GM18519 (cell line): ENCODE data around the gene GSG1L.
"Not testable (repeated sequence)": the region's sequence is repeated elsewhere in the genome, so short reads cannot be mapped to it uniquely, and the experiment has no call there.

Experiments used
- ATAC-seq: cut with Tn5 transposase; IDR thresholded peaks from one replicate; pipeline ENCODE4 v1.9.1; 2021; ENCODE audit warnings: mild to moderate bottlenecking, moderate library complexity; ENCODE audit not compliant: unreplicated experiment, low FRiP score

GSG1L gene

DNA sequence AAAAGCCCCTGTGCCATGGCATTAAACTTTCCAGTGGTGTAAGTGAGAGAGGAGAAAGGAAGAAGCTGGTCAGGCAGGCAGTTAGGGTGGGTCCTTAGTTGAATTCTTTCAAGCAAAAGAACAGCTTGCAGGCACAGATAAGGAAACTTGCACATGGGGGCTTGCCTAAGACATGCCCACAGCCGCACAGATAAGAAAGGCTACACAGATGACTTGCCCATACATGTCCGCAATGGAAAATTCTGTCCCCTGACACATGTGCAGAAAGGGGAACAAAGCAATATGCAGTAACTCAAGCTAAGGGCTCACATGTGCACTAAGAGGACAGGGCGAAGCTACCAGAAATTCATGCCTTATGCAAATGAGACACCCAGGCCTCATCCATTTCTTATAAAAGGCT is 69.9 kb downstream of the GSG1L start:
- no peak for ATAC-seq

DNA sequence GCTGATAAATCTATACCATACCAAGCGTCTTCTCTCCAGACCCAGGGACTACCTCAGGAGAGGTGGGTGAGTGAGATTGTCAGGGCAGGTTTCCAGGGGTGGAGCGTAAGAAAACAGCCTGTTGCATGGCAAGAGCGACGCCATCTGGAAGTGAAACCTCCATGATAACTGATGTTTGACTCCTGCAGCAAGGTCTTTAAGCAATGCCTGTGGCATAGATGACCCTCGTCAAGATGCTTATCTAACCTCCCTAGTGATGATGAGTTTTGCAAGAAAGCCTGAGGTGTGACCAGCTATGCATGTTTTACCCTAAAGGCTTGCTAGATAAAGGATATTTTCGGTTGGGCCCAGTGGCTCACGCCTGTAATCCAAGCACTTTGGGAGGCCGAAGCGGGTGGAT is 71.6 kb downstream of the GSG1L start:
- ATAC-seq: no peak

DNA sequence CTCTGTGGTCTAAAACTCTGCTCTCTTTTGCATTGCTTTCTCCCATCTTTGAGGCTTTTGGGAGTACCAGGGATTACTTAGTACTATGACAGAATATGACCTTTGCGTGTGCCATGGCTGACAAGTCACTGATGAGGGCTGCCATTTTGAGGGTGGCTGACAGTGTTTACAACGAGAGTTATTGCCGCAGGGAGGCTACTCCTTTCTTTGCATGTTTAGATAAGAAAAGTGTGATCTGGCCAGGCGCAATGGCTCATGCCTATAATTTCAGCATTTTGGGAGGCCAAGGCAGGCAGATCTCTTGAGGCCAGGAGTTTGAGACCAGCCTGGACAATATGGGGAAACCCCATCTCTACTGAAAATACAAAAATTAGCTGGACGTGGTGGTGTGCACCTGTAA is 77.5 kb downstream of the GSG1L start:
- no peak for ATAC-seq

GRCh38 chr16:27984121-27984520 is 79.4 kb downstream of the GSG1L start:
- ATAC-seq: no peak

- no peak for ATAC-seq
Observed at GRCh38 chr16:27983244-27983643, 80.3 kb downstream of the GSG1L start.

GRCh38 chr16:27982184-27982583 is 81.3 kb downstream of the GSG1L start:
- ATAC-seq: no peak

DNA sequence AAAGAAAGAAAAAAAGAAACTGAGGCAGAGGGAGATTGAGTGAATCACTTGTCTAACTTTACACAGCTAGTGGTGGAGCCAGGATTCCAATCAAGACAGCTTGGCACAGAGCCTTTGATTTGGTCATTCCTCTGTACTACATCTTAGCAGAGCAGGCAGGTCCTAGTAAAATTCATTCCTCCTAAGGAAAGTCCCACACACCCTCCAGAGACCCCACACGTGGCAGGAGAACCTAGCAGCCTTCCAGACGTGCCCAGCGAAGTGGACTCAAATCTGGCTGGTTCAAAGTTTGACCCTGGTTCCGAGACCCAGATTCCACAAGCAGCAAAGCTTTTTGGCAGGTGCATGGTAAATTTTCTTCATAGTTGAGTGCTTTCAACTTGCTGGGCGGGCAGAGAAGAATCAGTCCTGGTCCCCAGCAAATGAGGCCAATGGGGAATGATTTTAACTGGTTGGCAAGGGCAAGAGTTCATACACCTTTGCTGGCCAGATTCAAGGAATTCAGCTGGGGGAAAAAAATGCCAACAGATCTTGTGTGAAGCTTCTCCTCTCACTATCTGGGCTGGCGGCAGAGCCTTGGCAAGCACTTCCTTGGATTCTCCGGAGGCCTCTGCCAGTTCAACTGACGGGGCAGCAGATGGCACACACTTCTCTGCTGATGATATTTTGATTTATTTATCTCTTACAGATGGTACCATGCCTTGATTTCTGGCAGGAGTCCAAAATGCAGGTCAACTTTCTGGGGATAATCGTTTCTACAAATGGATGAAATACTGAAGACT is 82.4 kb downstream of the GSG1L start:
- no peak for ATAC-seq

GRCh38 chr16:27980076-27980775 is 83.3 kb downstream of the GSG1L start:
- no peak for ATAC-seq

- not testable (repeated sequence) for ATAC-seq
Observed at GRCh38 chr16:27979668-27980067, 83.8 kb downstream of the GSG1L start.

GRCh38 chr16:27978876-27979275 is 84.6 kb downstream of the GSG1L start:
- no peak for ATAC-seq

GRCh38 chr16:27977966-27978365 is 85.5 kb downstream of the GSG1L start:
- ATAC-seq: no peak

GRCh38 chr16:27976990-27977389 is 86.5 kb downstream of the GSG1L start:
- no peak for ATAC-seq

DNA sequence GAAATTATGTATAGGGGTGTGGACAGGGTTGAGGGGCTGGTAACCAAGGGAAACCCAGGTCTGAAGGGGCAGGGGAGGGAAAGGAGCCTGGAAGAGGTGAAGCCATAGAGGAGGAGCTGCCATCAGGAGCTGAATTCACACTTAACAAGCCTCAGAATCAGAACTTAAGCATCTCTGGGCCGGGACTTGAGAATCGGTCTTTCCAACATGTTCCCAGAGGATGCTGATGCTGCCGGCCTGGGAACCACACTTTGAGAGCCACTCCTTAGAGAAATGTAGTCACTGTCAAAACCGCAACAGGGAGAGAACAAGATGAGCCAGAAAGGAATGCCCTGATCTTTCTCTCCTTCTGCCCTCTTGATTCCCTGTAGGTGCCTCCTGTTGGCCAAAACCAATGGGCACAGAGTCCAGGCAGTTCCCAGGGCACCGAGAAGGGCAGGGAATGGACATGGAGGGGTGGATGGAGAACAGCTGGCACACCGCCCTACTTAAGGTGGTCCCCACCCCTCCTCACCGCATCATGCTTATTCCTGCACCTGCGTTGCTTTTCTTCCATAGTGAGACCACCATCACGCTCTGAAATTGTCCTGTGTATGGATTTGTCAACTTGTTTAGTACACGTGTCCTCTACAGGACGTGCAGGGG is 88.5 kb downstream of the GSG1L start:
- no peak for ATAC-seq

DNA sequence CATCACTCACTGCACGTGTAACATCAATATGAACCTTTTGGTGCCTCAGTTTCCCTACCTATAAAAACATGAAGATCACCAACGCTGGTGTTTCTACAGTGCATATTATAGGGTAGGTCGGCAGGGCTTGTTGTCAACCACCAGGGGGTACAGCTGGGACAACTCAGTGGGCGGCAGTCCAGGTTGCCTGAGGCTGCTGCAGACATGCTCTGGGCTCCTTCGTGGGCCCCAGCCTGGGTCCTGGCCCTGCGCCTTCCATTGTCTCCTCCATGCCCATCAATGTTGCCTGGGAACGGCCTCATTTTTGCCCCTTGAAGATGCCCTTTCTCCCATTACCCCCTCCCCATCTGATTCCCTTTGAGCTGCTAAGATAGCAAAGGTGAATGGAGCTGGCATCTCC is 89.8 kb downstream of the GSG1L start:
- ATAC-seq: no peak

GRCh38 chr16:27972500-27972899 is 91.0 kb downstream of the GSG1L start:
- no peak for ATAC-seq

DNA sequence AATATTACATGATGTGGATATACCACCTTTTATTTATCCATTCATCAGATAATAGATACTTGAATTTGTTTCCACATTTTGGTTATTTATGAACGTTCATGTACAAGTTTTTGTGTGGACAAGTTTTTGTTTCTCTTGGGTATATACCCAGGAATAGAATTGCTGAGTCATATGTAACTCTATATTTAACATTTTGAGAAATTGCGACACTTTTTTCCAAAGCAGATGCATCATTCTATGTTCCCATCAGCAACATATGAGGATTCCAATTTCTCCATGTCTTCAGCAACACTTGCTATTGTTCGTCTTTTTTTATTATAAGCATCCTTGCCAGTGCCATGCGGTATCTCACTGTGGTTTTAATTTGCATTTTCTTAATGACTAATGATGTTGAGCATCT is 93.9 kb downstream of the GSG1L start:
- ATAC-seq: no peak

DNA sequence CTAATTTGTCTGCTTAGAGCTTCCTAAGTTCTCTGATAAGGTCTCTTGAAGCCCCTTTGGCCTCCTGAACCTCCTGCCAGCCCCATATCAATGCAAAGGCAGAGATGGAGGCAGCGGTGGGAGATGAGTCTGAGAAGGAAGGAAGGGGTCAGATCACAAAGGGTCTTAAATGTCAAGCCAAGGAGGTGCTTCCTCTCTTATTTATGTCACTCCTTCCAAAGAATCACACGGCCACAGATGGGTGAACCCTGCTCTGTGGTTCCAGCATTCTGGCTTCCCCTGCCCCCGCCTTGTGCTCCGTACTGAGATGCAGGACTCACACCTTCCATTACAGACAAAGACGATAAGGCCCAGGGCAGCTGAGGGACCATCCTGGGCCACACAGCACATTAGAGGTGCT is 96.3 kb downstream of the GSG1L start:
- no peak for ATAC-seq

DNA sequence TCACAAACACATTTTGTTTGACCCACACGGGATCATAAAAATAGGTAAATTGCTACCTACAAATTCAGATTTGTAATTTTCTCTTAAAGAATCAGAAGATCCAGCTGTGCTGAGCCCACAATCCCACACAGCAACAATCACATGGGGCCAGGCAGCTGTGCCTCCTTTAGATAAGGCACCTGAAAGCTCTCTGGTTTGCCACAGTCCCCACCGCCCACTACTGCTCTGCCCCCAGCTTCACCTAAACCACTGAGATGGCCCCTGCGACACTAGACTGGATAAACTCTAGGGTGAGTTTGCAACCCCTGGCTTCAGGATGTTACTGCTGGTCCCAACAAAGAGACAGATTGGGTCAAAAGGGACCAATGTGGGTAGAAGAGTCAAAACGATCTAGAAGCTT is 96.8 kb downstream of the GSG1L start:
- no peak for ATAC-seq

DNA sequence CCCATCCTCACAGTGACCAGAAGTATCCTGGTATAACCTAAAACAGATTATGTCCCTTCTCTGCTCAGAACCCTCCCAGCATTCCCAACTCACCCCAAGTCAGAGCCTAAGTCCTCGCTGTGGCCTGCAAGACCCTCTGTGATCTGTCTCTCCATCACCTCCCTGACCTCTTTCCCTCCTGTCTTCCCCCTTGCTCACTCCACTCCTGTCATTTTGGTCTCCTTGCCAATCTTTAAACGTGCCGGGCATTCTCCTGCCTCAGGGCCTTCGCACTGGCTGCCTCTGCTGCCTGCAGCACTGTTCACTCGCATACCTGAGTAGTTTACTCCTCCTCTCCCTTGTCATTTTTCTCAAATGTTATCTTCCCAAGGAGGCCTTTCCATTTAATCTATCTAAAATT is 97.7 kb downstream of the GSG1L start:
- ATAC-seq: no peak

DNA sequence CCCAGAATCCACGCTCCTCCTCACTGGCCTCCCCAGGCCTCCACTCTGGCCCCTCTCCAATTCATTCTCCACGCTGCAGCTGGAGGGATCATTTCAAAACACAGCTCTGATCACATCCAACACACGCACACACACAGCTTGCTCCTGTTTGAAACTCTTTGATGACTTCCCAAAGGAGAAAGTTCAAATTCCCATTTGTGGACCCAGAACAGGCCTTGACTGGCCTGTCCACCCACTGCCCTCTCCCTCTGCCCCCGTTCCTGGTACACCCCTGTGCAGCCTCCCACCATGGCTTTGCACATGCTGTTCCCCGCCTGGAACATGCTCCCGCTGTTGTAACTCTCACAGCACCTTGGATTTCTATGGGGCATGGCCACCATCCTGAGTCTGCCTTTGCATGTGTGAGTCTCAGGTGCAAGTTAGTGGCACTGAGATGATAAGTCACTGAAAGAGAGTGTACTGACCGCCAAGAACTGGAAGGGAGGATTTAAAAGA is 100.0 kb downstream of the GSG1L start:
- no peak for ATAC-seq

DNA sequence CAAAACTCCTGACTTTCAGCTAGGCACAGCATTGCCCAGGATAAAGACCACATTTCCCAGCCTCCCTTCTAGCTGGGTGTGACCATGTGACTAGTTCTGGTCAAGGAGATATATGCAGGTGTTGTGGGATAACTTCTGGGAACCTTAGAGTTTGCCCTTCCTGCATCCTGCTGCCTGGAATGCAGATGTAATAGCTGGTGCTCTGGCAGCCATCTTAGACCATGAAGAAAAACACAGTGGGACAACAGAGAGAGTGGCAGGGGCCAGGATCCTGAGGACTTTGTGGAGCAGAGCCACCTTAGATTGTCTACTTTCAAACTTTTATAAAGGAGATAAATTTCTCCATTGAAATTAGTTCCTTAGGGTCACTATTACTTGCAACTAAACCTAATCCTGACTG is 101.3 kb downstream of the GSG1L start:
- ATAC-seq: no peak

DNA sequence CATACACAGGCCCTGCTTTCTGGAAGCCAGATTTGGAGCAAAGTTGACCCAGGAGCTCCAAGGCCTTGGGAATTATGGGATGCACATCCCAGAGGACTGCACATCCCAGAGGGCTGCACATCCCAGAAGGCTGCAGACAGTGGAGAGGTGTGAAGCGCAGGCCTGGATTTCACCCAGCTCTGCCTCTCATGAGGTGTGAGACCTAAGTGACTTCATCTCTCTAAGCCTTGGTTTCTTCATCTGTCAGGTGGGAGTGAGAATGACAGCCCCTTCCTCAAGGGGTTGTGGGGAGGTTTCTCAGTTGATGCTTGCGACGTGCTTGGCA is 102.3 kb downstream of the GSG1L start:
- no peak for ATAC-seq
